Measurements from ENCODE around the gene SUMO2.

Gene SUMO2

DNA sequence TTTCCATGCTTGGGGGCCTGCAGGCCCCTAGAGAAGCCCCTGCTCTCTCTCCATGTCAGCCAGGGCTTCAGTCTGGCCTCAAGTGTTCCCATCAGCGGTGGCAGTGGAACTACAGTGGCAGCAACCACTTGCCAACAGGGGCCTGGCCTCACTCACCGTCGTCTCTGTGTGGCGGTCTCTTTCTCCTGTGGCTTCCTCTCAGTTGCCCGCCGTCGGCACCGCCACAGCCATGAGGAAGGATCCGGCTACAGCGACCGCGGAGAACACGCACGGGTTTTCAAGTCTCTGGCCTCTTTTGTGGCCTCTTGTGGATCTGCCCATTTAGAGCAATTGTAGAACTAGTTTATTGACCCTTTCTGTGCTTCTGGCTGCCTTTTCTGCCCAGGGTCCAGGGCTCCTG is 64.5 kb downstream of the SUMO2 start:
- no peak for DNase-seq (ENCODE audit: low spot score)

DNA sequence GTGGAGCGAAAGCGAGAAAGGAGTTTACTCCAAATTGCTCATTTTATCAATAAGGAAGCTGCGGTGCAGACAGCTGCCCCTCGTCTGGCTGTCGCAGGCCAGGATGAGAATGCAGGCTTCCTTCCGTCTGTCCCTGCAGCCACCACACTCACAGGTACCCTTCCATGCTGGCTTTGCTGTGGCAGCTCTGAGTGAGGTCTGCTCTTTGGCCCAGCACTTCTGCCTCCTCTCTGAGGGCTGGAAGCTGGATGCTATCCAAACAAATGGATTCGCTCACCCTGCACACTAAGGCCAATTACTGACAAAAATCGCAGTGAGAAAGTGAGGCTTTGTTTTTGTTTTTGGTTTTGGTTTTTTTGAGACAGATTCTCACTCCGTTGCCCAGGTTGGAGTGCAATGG is 66.0 kb downstream of the SUMO2 start:
- DNase-seq (ENCODE audit: low spot score), result no peak

Data from CD4-positive, alpha-beta T cell treated with Interleukin-15 for 4 hours (primary cell).